ENCODE results near the gene TTLL8.
"Not testable (repeated sequence)": the region's sequence is repeated elsewhere in the genome, so short reads cannot be mapped to it uniquely, and the experiment has no call there.

Gene TTLL8

GRCh38 chr22:49986325-49986724, 71.8 kb downstream of the TTLL8 start:
- DNase-seq (ENCODE audit: low read depth) = no peak

GRCh38 chr22:49983148-49984042, 74.7 kb downstream of the TTLL8 start:
- no peak for DNase-seq (ENCODE audit: low read depth)

GRCh38 chr22:49981799-49982198, 76.3 kb downstream of the TTLL8 start:
- DNase-seq (ENCODE audit: low read depth) = not testable (repeated sequence)

- no peak for DNase-seq (ENCODE audit: low read depth)
Measured at GRCh38 chr22:49979587-49980264, 78.4 kb downstream of the TTLL8 start.

- no peak for DNase-seq (ENCODE audit: low read depth)
Measured at GRCh38 chr22:49977578-49977977, 80.5 kb downstream of the TTLL8 start.

- DNase-seq (ENCODE audit: low read depth) = no peak
Measured at GRCh38 chr22:49976439-49977175, 81.5 kb downstream of the TTLL8 start.

- no peak for DNase-seq (ENCODE audit: low read depth)
Measured at GRCh38 chr22:49975543-49976389, 82.3 kb downstream of the TTLL8 start.

- no peak for DNase-seq (ENCODE audit: low read depth)
Measured at GRCh38 chr22:49973018-49973961, 84.8 kb downstream of the TTLL8 start.

- no peak for DNase-seq (ENCODE audit: low read depth)
Measured at GRCh38 chr22:49972163-49973017, 85.7 kb downstream of the TTLL8 start.

GRCh38 chr22:49971232-49972162, 86.6 kb downstream of the TTLL8 start:
- peak; percentile 47 for DNase-seq (ENCODE audit: low read depth)

- DNase-seq (ENCODE audit: low read depth) = peak; percentile 93
Measured at GRCh38 chr22:49970528-49971231, 87.4 kb downstream of the TTLL8 start.

- no peak for DNase-seq (ENCODE audit: low read depth)
Measured at GRCh38 chr22:49969751-49970527, 88.2 kb downstream of the TTLL8 start.

- no peak for DNase-seq (ENCODE audit: low read depth)
Measured at GRCh38 chr22:49968831-49969661, 89.1 kb downstream of the TTLL8 start.

All from HS-5 (cell line).